Measurements from ENCODE around the gene LIMS2.

DNA sequence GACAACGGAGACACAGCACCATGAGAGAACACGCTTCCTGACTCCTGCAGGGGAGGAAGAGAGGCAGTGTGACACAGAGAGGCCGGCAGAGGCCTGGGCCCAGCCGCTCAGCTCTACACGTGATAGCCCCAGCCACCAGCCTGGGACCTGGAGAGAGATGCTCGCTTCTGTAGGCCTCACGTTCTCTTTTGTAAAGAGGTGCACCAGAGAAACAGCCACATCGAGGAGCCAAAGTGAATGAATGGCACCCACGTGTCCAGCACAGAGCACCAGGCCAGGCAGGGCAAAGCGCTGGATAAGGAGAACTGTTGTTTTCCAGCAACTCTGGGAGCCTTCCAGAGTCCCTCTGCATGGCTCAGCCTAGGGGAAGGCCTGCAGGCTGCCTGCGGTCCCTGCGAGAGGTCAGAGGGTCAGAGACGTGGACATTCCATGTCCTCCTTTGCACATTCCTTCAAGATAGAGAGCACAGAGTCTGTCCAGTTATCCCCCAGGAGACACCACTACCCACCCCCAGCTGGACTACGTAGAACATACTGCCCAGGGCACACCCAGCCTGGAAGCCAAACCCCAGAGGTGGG is 14.2 kb downstream of the LIMS2 start:
- TF ChIP-seq CTCF (conservative IDR thresholded peaks at IDR 0.05; ENCODE audit: low read length) (no peak), EZH2phosphoT487 (IDR thresholded peaks at IDR 0.05; ENCODE audit: borderline replicate concordance) (no peak)

Data from Loucy (cell line).